HCT116 (cell line): ENCODE measurements around the gene KCNG1. TPM values are rescaled to one million over a fixed set of nuclear protein-coding genes. Genes with fewer than 3 reads are reported as not detected.

Source experiments
- ATAC-seq: fragments of 200-7000 bp; cut with Tn5 transposase; 2 replicates; pipeline ENCODE4 v1.9.1; 2020; ENCODE audit warnings: mild to moderate bottlenecking, moderate library complexity
- BruUV-seq: library from RNA; stranded (reverse); fragments of 400-500 nt; replicated peaks from 2 replicates; lab custom pipeline; 2021; lab: Mats Ljungman, UMichigan
- CTCF ChIA-PET: fragments of 300-600 bp; sonication (Branson Sonifier 250); formaldehyde crosslinking; loops from one replicate; lab custom pipeline; 2021; ENCODE audit warnings: antibody characterized with exemption; lab: Charles Lee
- POLR2A ChIA-PET: fragments of 300-600, 350-600 bp; sonication (Branson Sonifier 250); formaldehyde crosslinking; loops from one replicate; lab custom pipeline; 2021; ENCODE audit warnings: antibody characterized with exemption; lab: Charles Lee
- RAD21 ChIA-PET, 2 experiments: fragments of 300-600 bp; sonication (Branson Sonifier 250); formaldehyde crosslinking; loops; one replicate each; lab custom pipeline; 2023; ENCODE audit warnings: low total read pairs in 2 of 2; ENCODE audit not compliant: uncharacterized antibody in 2 of 2, unreplicated experiment in 2 of 2, low non-redundant PET in 1 of 2; lab: Charles Lee
- DNase-seq: peaks from one replicate; pipeline ENCODE4 v3.0.0-alpha.2; 2010; ENCODE audit warnings: low read depth, low spot score
- H2AFZ ChIP-seq: fragments of 200-600 bp; shearing (Covaris generic), sonication (generic); 2 replicates; pipeline ENCODE4 v1.6.1; 2017; ENCODE audit warnings: low read depth, mixed run types, mixed read lengths, antibody characterized with exemption, low read length; ENCODE audit not compliant: poor library complexity, severe bottlenecking
- H3K27ac ChIP-seq: 2 replicates; pipeline ENCODE4 v1.5.1; 2012; ENCODE audit warnings: low read depth, low read length
- H3K27me3 ChIP-seq: fragments of 200-600 bp; sonication (generic); 2 replicates; pipeline ENCODE4 v1.6.1; 2016; ENCODE audit warnings: mixed run types, low read length, mixed read lengths; ENCODE audit not compliant: insufficient read depth
- H3K36me3 ChIP-seq, 2 experiments: fragments of 200-500 bp in 1 of 2; fragments of 200-600 bp in 1 of 2; sonication (Bioruptor generic) in 1 of 2; sonication (generic) in 1 of 2; 2 replicates each; pipeline versions ENCODE4 v1.5.1 to v1.6.1; 2014 to 2016; ENCODE audit warnings: low read length in 2 of 2, inconsistent platforms in 1 of 2, mixed read lengths in 1 of 2, mixed run types in 1 of 2; ENCODE audit not compliant: insufficient read depth in 2 of 2, control insufficient read depth in 1 of 2
- H3K4me1 ChIP-seq, 2 experiments: fragments of 200-600 bp in 1 of 2; sonication (generic) in 1 of 2; 2 replicates each; pipeline versions ENCODE4 v1.5.1 to v1.6.1; 2012 to 2017; ENCODE audit warnings: low read length in 2 of 2, inconsistent platforms in 1 of 2, mild to moderate bottlenecking in 1 of 2, mixed read lengths in 1 of 2, mixed run types in 1 of 2, moderate library complexity in 1 of 2; ENCODE audit not compliant: insufficient read depth in 2 of 2, control insufficient read depth in 1 of 2
- H3K4me2 ChIP-seq: fragments of 200-600 bp; sonication (generic); 2 replicates; pipeline ENCODE4 v1.6.1; 2017; ENCODE audit warnings: mixed run types, low read length, mixed read lengths
- H3K4me3 ChIP-seq, 2 experiments: fragments of 200-600 bp in 1 of 2; sonication (generic) in 1 of 2; replicated peaks in 1 of 2; 2 replicates each; pipeline ENCODE4 v1.5.1; 2011 to 2016; ENCODE audit warnings: low read length in 2 of 2, control low read depth in 1 of 2, low read depth in 1 of 2, mild to moderate bottlenecking in 1 of 2, mixed read lengths in 1 of 2, mixed run types in 1 of 2
- H3K79me2 ChIP-seq: fragments of 200-600 bp; sonication (generic); 2 replicates; pipeline ENCODE4 v1.6.1; 2017; ENCODE audit warnings: mild to moderate bottlenecking, mixed run types, low read length, moderate library complexity, mixed read lengths; ENCODE audit not compliant: insufficient read depth
- H3K9ac ChIP-seq: fragments of 200-600 bp; sonication (generic); 2 replicates; pipeline ENCODE4 v1.6.1; 2016; ENCODE audit warnings: low read length, mixed read lengths
- H3K9me2 ChIP-seq: fragments of 200-600 bp; sonication (generic), shearing (Covaris generic); 2 replicates; pipeline ENCODE4 v1.6.1; 2017; ENCODE audit warnings: mixed run types, mild to moderate bottlenecking, moderate library complexity; ENCODE audit not compliant: insufficient read depth
- H3K9me3 ChIP-seq, 2 experiments: fragments of 200-500 bp in 1 of 2; fragments of 200-600 bp in 1 of 2; sonication (Bioruptor generic) in 1 of 2; sonication (generic) in 1 of 2; 2 replicates each; pipeline ENCODE4 v1.6.1; 2014 to 2017; ENCODE audit warnings: low read length in 2 of 2, mixed read lengths in 2 of 2, inconsistent platforms in 1 of 2, low read depth in 1 of 2, mild to moderate bottlenecking in 1 of 2, mixed run types in 1 of 2, moderate library complexity in 1 of 2; ENCODE audit not compliant: control insufficient read depth in 1 of 2, insufficient read depth in 1 of 2
- H4K20me1 ChIP-seq: fragments of 200-600 bp; sonication (generic), shearing (Covaris generic); 2 replicates; pipeline ENCODE4 v1.6.1; 2017; ENCODE audit warnings: mixed run types, mild to moderate bottlenecking, moderate library complexity; ENCODE audit not compliant: insufficient read depth
- CTCF ChIP-seq, 3 experiments: fragments of 200-600 bp in 1 of 3; sonication (generic) in 1 of 3; IDR thresholded peaks in 2 of 3; conservative IDR thresholded peaks in 1 of 3; 2 replicates each; pipeline ENCODE4 v1.5.1; 2012 to 2017; ENCODE audit warnings: low read depth in 2 of 3, low read length in 2 of 3, antibody characterized with exemption in 1 of 3, borderline replicate concordance in 1 of 3, control low read depth in 1 of 3, mild to moderate bottlenecking in 1 of 3, mixed read lengths in 1 of 3, mixed run types in 1 of 3, moderate library complexity in 1 of 3; ENCODE audit not compliant: insufficient read depth in 1 of 3
- ELF1 ChIP-seq: IDR thresholded peaks from 2 replicates; pipeline ENCODE4 v1.6.1; 2012; ENCODE audit warnings: low read depth, borderline replicate concordance
- EZH2phosphoT487 ChIP-seq: fragments of 200-600 bp; IDR thresholded peaks from 2 replicates; pipeline ENCODE4 v1.6.1; 2018; ENCODE audit warnings: antibody characterized with exemption, borderline replicate concordance
- JUND ChIP-seq: IDR thresholded peaks from 2 replicates; pipeline ENCODE4 v1.6.1; 2012
- MAX ChIP-seq: IDR thresholded peaks from 2 replicates; pipeline ENCODE4 v1.6.1; 2012
- POLR2A ChIP-seq: IDR thresholded peaks from 2 replicates; pipeline ENCODE4 v1.7.0; 2011; ENCODE audit warnings: borderline replicate concordance; ENCODE audit not compliant: insufficient read depth, insufficient read length; ENCODE audit errors: extremely low read depth
- SIN3A ChIP-seq: IDR thresholded peaks from 2 replicates; pipeline ENCODE4 v1.6.1; 2012; ENCODE audit warnings: low read depth
- SP1 ChIP-seq: IDR thresholded peaks from 2 replicates; pipeline ENCODE4 v1.6.1; 2012; ENCODE audit warnings: low read depth
- SRF ChIP-seq: IDR thresholded peaks from 2 replicates; pipeline ENCODE4 v1.6.1; 2012; ENCODE audit warnings: low read depth
- ZFX ChIP-seq: fragments of 450-650 bp; IDR thresholded peaks from 2 replicates; pipeline ENCODE4 v1.6.1; 2017
- intact Hi-C: fragments of 100-400 bp; cut with micrococcal nuclease; formaldehyde crosslinking; loops from 2 replicates; pipeline ENCODE4 v1.10.0; 2022
- total RNA-seq: library from RNA; stranded (reverse); gene quantifications from one replicate; pipeline ENCODE4 v1.2.1, GENCODE V29; 2021; ENCODE audit not compliant: unreplicated experiment
- TF ChIP-seq, protein P1 (sequence below): IDR thresholded peaks from 2 replicates; pipeline ENCODE4 v1.6.1; 2012; ENCODE audit warnings: low read depth

Gene KCNG1
- total RNA-seq, 1 experiment from 2014 or later: 54.6 TPM

GRCh38 chr20:51021067-51022025 lies 1.6 kb downstream of the KCNG1 start (continued):
- TF ChIP-seq, protein P1, sequence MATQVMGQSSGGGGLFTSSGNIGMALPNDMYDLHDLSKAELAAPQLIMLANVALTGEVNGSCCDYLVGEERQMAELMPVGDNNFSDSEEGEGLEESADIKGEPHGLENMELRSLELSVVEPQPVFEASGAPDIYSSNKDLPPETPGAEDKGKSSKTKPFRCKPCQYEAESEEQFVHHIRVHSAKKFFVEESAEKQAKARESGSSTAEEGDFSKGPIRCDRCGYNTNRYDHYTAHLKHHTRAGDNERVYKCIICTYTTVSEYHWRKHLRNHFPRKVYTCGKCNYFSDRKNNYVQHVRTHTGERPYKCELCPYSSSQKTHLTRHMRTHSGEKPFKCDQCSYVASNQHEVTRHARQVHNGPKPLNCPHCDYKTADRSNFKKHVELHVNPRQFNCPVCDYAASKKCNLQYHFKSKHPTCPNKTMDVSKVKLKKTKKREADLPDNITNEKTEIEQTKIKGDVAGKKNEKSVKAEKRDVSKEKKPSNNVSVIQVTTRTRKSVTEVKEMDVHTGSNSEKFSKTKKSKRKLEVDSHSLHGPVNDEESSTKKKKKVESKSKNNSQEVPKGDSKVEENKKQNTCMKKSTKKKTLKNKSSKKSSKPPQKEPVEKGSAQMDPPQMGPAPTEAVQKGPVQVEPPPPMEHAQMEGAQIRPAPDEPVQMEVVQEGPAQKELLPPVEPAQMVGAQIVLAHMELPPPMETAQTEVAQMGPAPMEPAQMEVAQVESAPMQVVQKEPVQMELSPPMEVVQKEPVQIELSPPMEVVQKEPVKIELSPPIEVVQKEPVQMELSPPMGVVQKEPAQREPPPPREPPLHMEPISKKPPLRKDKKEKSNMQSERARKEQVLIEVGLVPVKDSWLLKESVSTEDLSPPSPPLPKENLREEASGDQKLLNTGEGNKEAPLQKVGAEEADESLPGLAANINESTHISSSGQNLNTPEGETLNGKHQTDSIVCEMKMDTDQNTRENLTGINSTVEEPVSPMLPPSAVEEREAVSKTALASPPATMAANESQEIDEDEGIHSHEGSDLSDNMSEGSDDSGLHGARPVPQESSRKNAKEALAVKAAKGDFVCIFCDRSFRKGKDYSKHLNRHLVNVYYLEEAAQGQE: no peak
- no peak for TF ChIP-seq SRF
- TF ChIP-seq SP1: no peak
- TF ChIP-seq EZH2phosphoT487: no peak
- TF ChIP-seq ELF1: no peak
- TF ChIP-seq CTCF (IDR thresholded peaks at IDR 0.05 in 2 of 3, conservative IDR thresholded peaks at IDR 0.05 in 1 of 3; ENCODE audit: borderline replicate concordance in 1 of 3, insufficient read depth in 1 of 3, low read depth in 2 of 3, low read length in 2 of 3): no peak

- TF ChIP-seq SIN3A: no peak
- TF ChIP-seq MAX: no peak
- no peak for TF ChIP-seq ZFX
- no peak for TF ChIP-seq EZH2phosphoT487
- no peak for TF ChIP-seq JUND
- TF ChIP-seq POLR2A: no peak
- CTCF ChIA-PET: no interaction called here
- intact Hi-C loops: no loop called here
These were observed 2.2 kb downstream of the KCNG1 start for GRCh38 chr20:51020657-51021056.

More at GRCh38 chr20:51020657-51021056, 2.2 kb downstream of the KCNG1 start:
- Histone ChIP-seq H3K36me3 (no peaks in the 10 kb centered on the region), H3K4me2 (0 out of 2 replicates have a peak overlapping the region, but pooled peaks have one; percentile 99), H3K9ac (no peak overlapping the region), H3K9me3 (no peaks in the 10 kb centered on the region), H4K20me1 (no peaks in the 10 kb centered on the region), H3K4me1 (peaks cover 3 to 19% of the 10 kb centered on the region in 2 experiments; a peak in 3 of 4 replicates), H3K27ac (no peak overlapping the region), H3K79me2 (peaks cover 29% of the 10 kb centered on the region), H3K27me3 (no peaks in the 10 kb centered on the region), H3K9me2 (no peaks in the 10 kb centered on the region), H2AFZ (no peak overlapping the region), H3K4me3 (no peak overlapping the region)
- DNase-seq: no peak
- no TSS peak for BruUV-seq
- ChIA-PET RAD21 (no interaction called here), POLR2A (no interaction called here)
- no peak for ATAC-seq
